ENCODE results near the gene HCRTR2.
"Not testable (repeated sequence)": the region's sequence is repeated elsewhere in the genome, so short reads cannot be mapped to it uniquely, and the experiment has no call there.

HCRTR2 gene

GRCh38 chr6:55174211-55175026 is at the start of gene HCRTR2:
Gene HCRTR2 (plus strand): TSS chr6:55174515. CDS start chr6:55174588, 73 bp downstream.
- no peak for DNase-seq (ENCODE audit: low read depth)

DNA sequence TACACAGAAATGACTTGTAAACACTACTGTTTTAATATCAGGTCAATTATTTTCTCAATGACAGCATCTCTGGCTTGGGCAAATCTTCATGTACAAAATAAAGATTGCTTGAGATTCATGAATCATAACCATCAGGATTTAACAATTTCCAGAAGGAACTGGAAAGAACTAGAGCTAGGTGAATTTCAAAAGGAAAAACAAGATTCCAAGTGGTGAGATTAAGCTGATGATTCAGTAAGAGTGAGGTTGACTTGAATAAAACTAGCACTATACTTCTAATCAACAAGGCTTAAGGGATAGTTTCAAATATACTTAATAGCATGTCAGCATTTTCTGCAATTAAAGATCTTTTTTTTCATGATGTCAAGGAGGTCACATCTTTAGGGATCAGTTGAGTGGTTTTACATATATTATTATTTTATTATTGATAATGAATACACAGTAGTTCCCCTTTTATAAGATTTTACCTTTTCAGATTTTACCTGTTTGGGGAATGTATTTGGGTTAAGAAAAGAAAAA is 43.5 kb upstream of the HCRTR2 start:
- no peak for DNase-seq (ENCODE audit: low read depth)

DNA sequence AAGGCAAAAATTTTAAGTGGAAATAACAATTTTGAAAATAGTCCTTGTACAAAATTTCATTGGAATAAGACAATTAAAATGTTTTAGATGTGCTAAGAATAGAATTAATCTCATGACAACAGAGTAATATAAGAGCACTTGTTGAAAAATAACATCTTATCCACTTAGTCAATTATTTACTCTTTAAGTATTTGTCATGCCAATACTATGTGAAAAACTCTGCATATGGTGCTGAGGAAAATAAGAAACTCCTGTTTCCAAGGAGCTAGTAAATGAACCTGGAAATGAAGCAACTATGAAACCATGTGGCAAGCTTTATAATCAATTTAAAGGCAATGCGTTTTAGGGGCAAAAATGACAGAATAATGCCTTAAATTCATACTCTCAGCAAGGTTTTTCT is 42.7 kb upstream of the HCRTR2 start:
- no peak for DNase-seq (ENCODE audit: low read depth)

GRCh38 chr6:55136916-55137315 is 37.4 kb upstream of the HCRTR2 start:
- DNase-seq (ENCODE audit: low read depth) = no peak

GRCh38 chr6:55137929-55138693 is 36.2 kb upstream of the HCRTR2 start:
- no peak for DNase-seq (ENCODE audit: low read depth)

GRCh38 chr6:55141611-55142010 is 32.7 kb upstream of the HCRTR2 start:
- no peak for DNase-seq (ENCODE audit: low read depth)

DNA sequence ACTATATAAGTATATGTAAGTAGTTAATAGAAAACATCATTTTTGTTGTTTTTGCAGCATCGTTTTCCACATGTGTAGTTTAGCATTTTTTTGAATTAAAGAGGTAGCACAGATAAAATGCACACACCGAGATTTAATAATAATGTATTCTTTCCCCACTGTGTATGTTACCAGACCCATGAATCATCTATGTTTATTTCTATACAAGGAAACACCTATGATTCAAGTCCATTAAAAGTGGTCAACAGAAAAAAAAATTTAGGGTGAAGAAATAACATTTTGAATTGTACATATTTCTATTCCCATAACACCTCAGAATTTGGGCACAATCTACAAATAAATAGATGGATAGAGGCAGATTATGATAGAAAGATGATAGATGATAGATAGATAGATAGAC is 31.7 kb upstream of the HCRTR2 start:
- no peak for DNase-seq (ENCODE audit: low read depth)

GRCh38 chr6:55153284-55153683 is 21.0 kb upstream of the HCRTR2 start:
- no peak for DNase-seq (ENCODE audit: low read depth)

- not testable (repeated sequence) for DNase-seq (ENCODE audit: low read depth)
Observed at GRCh38 chr6:55158784-55159183, 15.5 kb upstream of the HCRTR2 start.

- DNase-seq (ENCODE audit: low read depth) = no peak
Observed at GRCh38 chr6:55167860-55168259, 6.5 kb upstream of the HCRTR2 start.

- no peak for DNase-seq (ENCODE audit: low read depth)
Observed at GRCh38 chr6:55175078-55176049, 1.0 kb downstream of the HCRTR2 start.

DNA sequence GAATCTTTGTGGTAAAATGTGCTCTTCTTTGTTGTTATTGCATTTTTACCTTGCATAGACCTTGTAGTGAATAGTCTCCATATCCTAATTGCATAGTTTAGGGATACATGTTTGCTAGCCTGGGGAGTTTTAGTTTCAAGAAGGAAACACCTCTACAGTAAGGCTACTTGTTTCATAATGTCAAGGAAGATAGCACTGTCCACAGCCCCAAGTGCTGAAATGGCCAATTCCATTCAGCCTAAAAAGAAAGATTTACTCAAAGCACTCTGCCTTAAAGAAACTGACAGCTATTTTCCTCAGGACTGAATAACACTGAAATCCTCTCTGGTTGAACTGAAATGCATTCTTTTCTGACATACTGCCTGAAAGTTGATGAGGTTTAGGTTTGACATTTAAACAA is 2.6 kb downstream of the HCRTR2 start:
- no peak for DNase-seq (ENCODE audit: low read depth)

DNA sequence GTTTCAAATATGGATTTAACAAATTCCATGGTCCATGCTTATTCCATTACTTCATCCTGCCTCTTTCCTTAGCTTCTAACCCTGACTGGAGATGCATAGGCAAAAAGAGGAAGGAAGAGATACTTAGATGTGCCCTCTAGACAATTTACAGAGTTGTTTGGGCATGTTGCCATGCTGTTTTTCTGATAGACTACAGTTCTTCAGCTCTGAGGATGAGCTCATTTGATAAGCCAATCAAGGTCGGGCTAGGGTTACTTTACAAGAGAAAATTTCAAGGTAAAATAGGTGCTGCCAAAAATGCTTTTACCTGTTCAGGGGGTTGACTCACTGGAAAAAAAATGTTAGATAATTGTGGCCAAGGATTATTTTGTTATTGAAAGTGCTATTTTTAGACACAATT is 5.9 kb downstream of the HCRTR2 start:
- DNase-seq (ENCODE audit: low read depth) = no peak

- no peak for DNase-seq (ENCODE audit: low read depth)
Observed at GRCh38 chr6:55182016-55182650, 7.8 kb downstream of the HCRTR2 start.

GRCh38 chr6:55184782-55185530 is 10.6 kb downstream of the HCRTR2 start:
- DNase-seq (ENCODE audit: low read depth) = no peak

DNA sequence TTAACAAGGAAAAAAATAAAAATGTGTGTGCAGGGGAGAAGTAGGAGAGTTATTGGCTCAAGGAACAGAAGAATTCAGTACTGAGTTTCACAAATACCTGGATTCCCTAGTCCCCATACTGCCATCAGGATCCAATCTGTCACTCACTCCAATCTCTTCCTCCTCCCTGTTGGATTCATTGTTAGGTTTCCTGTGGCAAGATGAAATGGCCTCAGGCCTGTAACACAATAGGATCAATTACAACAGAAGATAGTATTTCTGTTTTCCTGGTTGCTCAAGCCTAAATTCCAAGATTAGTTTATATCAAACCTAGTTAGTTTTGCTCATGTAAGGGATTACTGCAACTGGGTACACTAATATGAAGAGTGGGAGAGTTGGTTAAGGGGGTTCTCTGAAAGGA is 24.4 kb downstream of the HCRTR2 start:
- DNase-seq (ENCODE audit: low read depth) = no peak

- DNase-seq (ENCODE audit: low read depth) = no peak
Observed at GRCh38 chr6:55199239-55199638, 24.9 kb downstream of the HCRTR2 start.

DNA sequence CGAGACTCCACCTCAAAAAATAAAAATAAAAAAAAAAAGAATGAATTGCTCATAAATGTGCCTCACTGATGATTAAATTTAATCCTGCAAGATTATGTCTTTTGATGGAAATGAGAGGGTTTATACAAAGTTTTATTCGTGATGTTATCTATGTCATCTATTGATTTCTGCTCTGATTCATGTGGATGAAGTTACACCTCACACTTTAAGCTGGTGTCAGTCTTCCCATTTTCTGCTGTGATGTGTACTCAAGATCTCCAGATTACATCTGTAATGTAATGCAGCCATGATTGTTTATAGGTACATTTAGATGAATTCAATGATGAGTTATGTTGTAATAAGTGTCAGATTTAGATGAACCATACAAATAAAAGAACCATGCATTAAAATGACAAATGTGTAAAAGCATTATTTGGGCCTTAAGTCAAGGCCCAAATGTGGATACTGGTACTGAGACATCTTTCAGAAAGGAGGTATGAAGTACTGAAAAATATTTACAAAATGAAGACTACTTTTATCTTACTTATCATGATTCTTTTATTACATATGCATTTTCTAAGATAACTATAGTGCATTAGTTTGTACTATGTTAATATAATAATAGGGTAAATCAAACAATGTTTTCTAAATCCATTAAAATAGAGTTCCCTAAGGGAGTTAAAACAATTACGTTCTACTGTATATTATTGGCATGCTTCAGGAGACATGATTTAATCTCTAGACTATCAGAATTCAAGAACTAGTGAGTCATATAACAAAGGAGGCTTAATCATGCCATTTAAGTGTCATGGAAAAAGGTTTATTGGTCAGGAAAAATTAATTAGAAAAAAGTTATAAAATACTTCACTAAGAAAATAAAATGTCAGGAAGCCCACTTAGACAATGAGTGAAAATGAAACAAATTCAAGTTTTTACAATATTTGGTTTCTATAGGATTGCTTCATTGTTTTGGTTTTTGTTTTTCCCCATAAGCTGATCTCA is 34.5 kb downstream of the HCRTR2 start:
- DNase-seq (ENCODE audit: low read depth) = no peak

GRCh38 chr6:55210952-55211351 is 36.6 kb downstream of the HCRTR2 start:
- no peak for DNase-seq (ENCODE audit: low read depth)

GRCh38 chr6:55212156-55212555 is 37.8 kb downstream of the HCRTR2 start:
- DNase-seq (ENCODE audit: low read depth) = no peak

Measured in stimulated activated CD8-positive, alpha-beta memory T cell treated with anti-CD3 and anti-CD28 coated beads, Interleukin-4, amount 100 ng/mL, for 24 hours (primary cell).